ENCODE results near the gene GNAI1. TPM values are rescaled to one million over a fixed set of nuclear protein-coding genes. Genes with fewer than 3 reads are reported as not detected.

The GNAI1 gene
- total RNA-seq, 6 experiments from 2014 or later, result 10.9 to 21.5 (median 16.5) TPM

GRCh38 chr7:80142853-80143580 lies 8.4 kb downstream of the GNAI1 start:
- Histone ChIP-seq H3K36me3 (no peaks in the 10 kb centered on the region), H3K9me3 (no peaks in the 10 kb centered on the region), H3K4me3 (no peak overlapping the region), H3K27ac (no peak overlapping the region), H3K4me1 (peaks cover 0 to 31% (median 4%) of the 10 kb centered on the region in 4 donors), H3K27me3 (no peaks in the 10 kb centered on the region)
- intact Hi-C loops (cut with DNase I), result no loop called here
- TF ChIP-seq CTCF (IDR thresholded peaks at IDR 0.05), result no peak
- TF ChIP-seq POLR2A (IDR thresholded peaks at IDR 0.05), result no peak
- DNase-seq, result no peak
- ATAC-seq, result no peak
- 79% methylated on average over 1 of the region's 1 CpG for WGBS (ENCODE audit: insufficient coverage, low coverage, low lambda C conversion rate, missing lambda C conversion rate)

- ATAC-seq (peak in 1 of 4 donors; percentile 15), DNase-seq (no peak)
- Histone ChIP-seq H3K36me3 (no peaks in the 10 kb centered on the region), H3K4me3 (no peak overlapping the region), H3K27me3 (no peaks in the 10 kb centered on the region), H3K4me1 (peaks cover 0 to 17% (median 0%) of the 10 kb centered on the region in 4 donors), H3K9me3 (no peaks in the 10 kb centered on the region), H3K27ac (no peak overlapping the region)
- 44% methylated on average over 3 of the region's 3 CpGs for WGBS (ENCODE audit: insufficient coverage, low coverage, low lambda C conversion rate, missing lambda C conversion rate)
- intact Hi-C loops (cut with DNase I), result no loop called here
- TF ChIP-seq CTCF (IDR thresholded peaks at IDR 0.05), result no peak
- no peak for TF ChIP-seq POLR2A (IDR thresholded peaks at IDR 0.05)
These were observed 11.3 kb downstream of the GNAI1 start for GRCh38 chr7:80145780-80146422.

- Histone ChIP-seq H3K27me3 (no peaks in the 10 kb centered on the region), H3K4me1 (peaks cover 0 to 23% (median 0%) of the 10 kb centered on the region in 4 donors), H3K27ac (no peak overlapping the region), H3K9me3 (no peaks in the 10 kb centered on the region), H3K36me3 (no peaks in the 10 kb centered on the region), H3K4me3 (no peak overlapping the region)
- DNase-seq (no peak), ATAC-seq (peak in 1 of 4 donors; percentile 8)
- WGBS (ENCODE audit: insufficient coverage, low coverage, low lambda C conversion rate, missing lambda C conversion rate), result 63% methylated on average over 4 of the region's 4 CpGs
- intact Hi-C loops (cut with DNase I), result no loop called here
- TF ChIP-seq POLR2A (IDR thresholded peaks at IDR 0.05) (no peak), CTCF (IDR thresholded peaks at IDR 0.05) (no peak)
These were observed 12.0 kb downstream of the GNAI1 start for GRCh38 chr7:80146545-80147182.

- H3K4me1 ChIP-seq, result peaks cover 0 to 23% (median 0%) of the 10 kb centered on the region in 4 donors
- H3K27ac ChIP-seq, result no peak overlapping the region
- no peaks in the 10 kb centered on the region for H3K9me3 ChIP-seq
- intact Hi-C loops (cut with DNase I), result no loop called here
- no peak for TF ChIP-seq CTCF (IDR thresholded peaks at IDR 0.05)
- TF ChIP-seq POLR2A (IDR thresholded peaks at IDR 0.05), result no peak
- no peak for DNase-seq
- no peaks in the 10 kb centered on the region for H3K36me3 ChIP-seq
- 26% methylated on average over 3 of the region's 3 CpGs for WGBS (ENCODE audit: insufficient coverage, low coverage, low lambda C conversion rate, missing lambda C conversion rate)
- H3K4me3 ChIP-seq, result no peak overlapping the region
- peak in 3 of 4 donors; percentile 23 to 63 (median 51) for ATAC-seq
- no peaks in the 10 kb centered on the region for H3K27me3 ChIP-seq
These were observed 13.1 kb downstream of the GNAI1 start for GRCh38 chr7:80147543-80148391.

Measured in right lobe of liver (tissue), 6 donors.